MCF 10A (cell line): ENCODE data around the gene KDM6A. TPM values are rescaled to one million over a fixed set of nuclear protein-coding genes. Genes with fewer than 3 reads are reported as not detected.

Experiments used
- BruUV-seq: library from RNA; stranded (reverse); fragments of 400-500 nt; replicated peaks from 2 replicates; lab custom pipeline; 2021; lab: Mats Ljungman, UMichigan
- CTCF ChIA-PET: fragments of 300-600 bp; sonication (Branson Sonifier 250); formaldehyde crosslinking; extraction: SDS; loops from one replicate; lab custom pipeline; 2021; ENCODE audit warnings: antibody characterized with exemption, inconsistent platforms; lab: Yijun Ruan, JAX
- POLR2A ChIA-PET: fragments of 300-600, 350-650 bp; sonication (Branson Sonifier 250); formaldehyde crosslinking; extraction: SDS; loops from one replicate; lab custom pipeline; 2020; ENCODE audit warnings: antibody characterized with exemption, inconsistent platforms; lab: Yijun Ruan, JAX
- DNase-seq: peaks from one replicate; pipeline ENCODE4 v3.0.0-alpha.2; 2018; ENCODE audit not compliant: unreplicated experiment
- H3K27ac Mint-ChIP-seq: one replicate; pipeline ENCODE4 v1.8.0; 2022; ENCODE audit warnings: mild to moderate bottlenecking, low read depth, mixed read lengths; ENCODE audit not compliant: unreplicated experiment
- H3K27me3 Mint-ChIP-seq: one replicate; pipeline ENCODE4 v1.8.0; 2022; ENCODE audit warnings: mixed read lengths; ENCODE audit not compliant: insufficient read depth, unreplicated experiment
- H3K36me3 Mint-ChIP-seq: one replicate; pipeline ENCODE4 v1.8.0; 2022; ENCODE audit warnings: mild to moderate bottlenecking, moderate library complexity, mixed read lengths; ENCODE audit not compliant: insufficient read depth, unreplicated experiment
- H3K4me1 Mint-ChIP-seq: one replicate; pipeline ENCODE4 v1.8.0; 2022; ENCODE audit warnings: mixed read lengths; ENCODE audit not compliant: insufficient read depth, unreplicated experiment
- H3K4me3 Mint-ChIP-seq: one replicate; pipeline ENCODE4 v1.8.0; 2022; ENCODE audit warnings: mild to moderate bottlenecking, moderate library complexity, mixed read lengths; ENCODE audit not compliant: unreplicated experiment
- H3K9me3 Mint-ChIP-seq: one replicate; pipeline ENCODE4 v1.8.0; 2022; ENCODE audit warnings: mixed read lengths; ENCODE audit not compliant: unreplicated experiment
- intact Hi-C: fragments of 100-400 bp; cut with micrococcal nuclease; formaldehyde crosslinking; loops from 2 replicates; pipeline ENCODE4 v1.14.1; 2022
- total RNA-seq: library from RNA; stranded (reverse); gene quantifications from 2 replicates; pipeline ENCODE4 v1.2.3, GENCODE V29; 2022
- TF ChIP-seq, protein P1 (sequence below): fragments of 200-600 bp; IDR thresholded peaks from one replicate; pipeline ENCODE4 v1.8.0; 2022; ENCODE audit warnings: antibody characterized with exemption, mild to moderate bottlenecking; ENCODE audit not compliant: unreplicated experiment

Gene KDM6A
- total RNA-seq, 1 experiment from 2014 or later = 31.8 TPM

DNA sequence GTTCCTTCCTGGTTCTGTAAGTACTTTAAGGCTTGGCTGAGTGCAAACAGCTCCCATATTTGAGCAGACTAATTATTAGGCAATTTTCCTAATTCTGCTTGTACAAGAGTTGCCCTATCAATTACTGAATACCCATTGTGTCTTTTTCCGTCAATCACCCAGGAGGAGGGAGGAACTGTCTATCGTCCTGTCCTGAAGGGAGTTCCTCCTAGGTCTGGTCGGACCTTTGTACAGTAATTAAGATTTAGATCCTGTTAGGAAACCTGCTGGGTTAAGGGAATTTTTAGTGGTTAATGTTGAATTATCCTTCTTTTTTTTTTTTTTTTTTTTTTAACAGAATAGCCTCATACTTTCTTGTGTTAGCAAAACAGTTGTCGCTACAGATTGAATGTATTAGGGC is 130.1 kb downstream of the KDM6A start:
- H3K27me3 Mint-ChIP-seq = no peaks in the 10 kb centered on the region
- intact Hi-C loops = no loop called here
- peaks cover 12% of the 10 kb centered on the region for H3K36me3 Mint-ChIP-seq
- no peak overlapping the region for H3K27ac Mint-ChIP-seq
- no TSS peak for BruUV-seq
- H3K4me3 Mint-ChIP-seq = no peak overlapping the region
- TF ChIP-seq, protein P1, sequence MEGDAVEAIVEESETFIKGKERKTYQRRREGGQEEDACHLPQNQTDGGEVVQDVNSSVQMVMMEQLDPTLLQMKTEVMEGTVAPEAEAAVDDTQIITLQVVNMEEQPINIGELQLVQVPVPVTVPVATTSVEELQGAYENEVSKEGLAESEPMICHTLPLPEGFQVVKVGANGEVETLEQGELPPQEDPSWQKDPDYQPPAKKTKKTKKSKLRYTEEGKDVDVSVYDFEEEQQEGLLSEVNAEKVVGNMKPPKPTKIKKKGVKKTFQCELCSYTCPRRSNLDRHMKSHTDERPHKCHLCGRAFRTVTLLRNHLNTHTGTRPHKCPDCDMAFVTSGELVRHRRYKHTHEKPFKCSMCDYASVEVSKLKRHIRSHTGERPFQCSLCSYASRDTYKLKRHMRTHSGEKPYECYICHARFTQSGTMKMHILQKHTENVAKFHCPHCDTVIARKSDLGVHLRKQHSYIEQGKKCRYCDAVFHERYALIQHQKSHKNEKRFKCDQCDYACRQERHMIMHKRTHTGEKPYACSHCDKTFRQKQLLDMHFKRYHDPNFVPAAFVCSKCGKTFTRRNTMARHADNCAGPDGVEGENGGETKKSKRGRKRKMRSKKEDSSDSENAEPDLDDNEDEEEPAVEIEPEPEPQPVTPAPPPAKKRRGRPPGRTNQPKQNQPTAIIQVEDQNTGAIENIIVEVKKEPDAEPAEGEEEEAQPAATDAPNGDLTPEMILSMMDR = no peak
- no peaks in the 10 kb centered on the region for H3K9me3 Mint-ChIP-seq
- H3K4me1 Mint-ChIP-seq = peaks cover 33% of the 10 kb centered on the region
- DNase-seq = no peak
- CTCF ChIA-PET = no interaction called here
- POLR2A ChIA-PET = no interaction called here

DNA sequence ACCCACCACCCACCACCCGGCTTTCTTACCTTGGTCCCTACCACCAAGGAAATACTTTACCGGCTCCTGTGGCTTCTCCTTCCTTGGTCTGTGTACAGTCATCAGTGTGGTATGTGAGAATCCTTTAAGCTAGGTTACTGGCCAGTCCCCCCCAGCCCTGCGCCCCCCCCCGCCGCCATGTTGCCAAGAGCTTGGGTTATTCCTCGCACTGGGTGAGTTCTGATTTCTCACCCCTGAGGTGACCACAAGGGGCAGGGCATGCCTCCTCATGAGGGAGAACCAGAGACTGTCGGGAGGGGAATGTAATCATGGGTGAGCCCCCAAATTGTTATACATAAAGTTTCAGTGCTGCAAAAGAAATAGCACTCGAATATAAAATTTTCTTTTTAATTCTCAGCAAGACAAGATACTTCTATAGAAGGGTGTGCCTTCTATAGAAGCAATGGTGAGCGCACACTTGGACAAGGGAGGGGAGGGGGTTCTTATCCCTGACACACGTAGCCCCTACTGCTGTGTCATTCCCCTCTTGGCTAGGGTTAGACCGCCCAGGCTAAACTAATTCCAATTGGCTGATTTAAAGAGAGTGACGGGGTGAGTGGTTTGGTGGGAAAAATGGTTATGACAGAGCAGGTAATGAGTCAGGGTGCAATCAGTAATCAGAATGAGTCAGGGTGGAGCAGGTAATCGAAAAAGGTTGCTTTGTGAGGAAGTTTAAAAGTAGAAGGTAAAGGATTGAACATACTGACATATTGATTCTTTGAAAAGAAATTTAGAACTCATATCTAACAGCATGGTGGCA is 133.2 kb downstream of the KDM6A start:
- TF ChIP-seq, protein P1 = no peak
- H3K4me3 Mint-ChIP-seq = no peak overlapping the region
- ChIA-PET POLR2A (interaction anchor here (0.7 kb wide), 1 partner anchor 1220 kb away, joined by 3 read pairs; no protein-coding TSS in a partner anchor), CTCF (interaction anchor here (0.6 kb wide), 1 partner anchor 9 kb away, joined by 3 read pairs; no protein-coding TSS in a partner anchor)
- peak; percentile 66 for DNase-seq
- H3K4me1 Mint-ChIP-seq = peaks cover 29% of the 10 kb centered on the region
- no peaks in the 10 kb centered on the region for H3K9me3 Mint-ChIP-seq
- no peaks in the 10 kb centered on the region for H3K27me3 Mint-ChIP-seq
- no TSS peak for BruUV-seq
- H3K36me3 Mint-ChIP-seq = peaks cover 7% of the 10 kb centered on the region
- H3K27ac Mint-ChIP-seq = no peak overlapping the region
- intact Hi-C loops = no loop called here

DNA sequence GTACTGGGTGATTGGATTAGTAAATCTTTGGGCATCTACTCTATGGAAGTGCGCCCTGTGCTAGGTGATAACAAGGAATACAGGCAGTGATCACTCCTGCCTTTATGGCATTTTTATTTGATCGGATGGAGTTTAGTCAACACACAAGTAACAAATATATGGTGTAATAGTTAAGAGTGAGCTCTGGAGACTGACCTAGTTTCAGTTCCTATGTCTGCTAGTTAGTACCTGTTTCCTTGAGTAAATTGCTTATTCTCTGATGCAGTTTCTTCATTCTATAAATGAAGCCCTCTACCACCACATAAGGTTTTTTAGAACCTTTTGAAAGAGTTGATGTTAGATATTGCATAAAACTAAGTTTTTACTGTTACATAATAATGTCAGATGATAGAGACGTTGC is 134.6 kb downstream of the KDM6A start:
- no peak for DNase-seq
- Mint-ChIP-seq H3K4me1 (peaks cover 23% of the 10 kb centered on the region), H3K9me3 (no peaks in the 10 kb centered on the region), H3K27me3 (no peaks in the 10 kb centered on the region), H3K36me3 (peaks cover 14% of the 10 kb centered on the region), H3K4me3 (no peak overlapping the region), H3K27ac (no peak overlapping the region)
- CTCF ChIA-PET = no interaction called here
- BruUV-seq = no TSS peak
- POLR2A ChIA-PET = interaction anchor here (0.7 kb wide), 1 partner anchor 41 kb away, joined by 3 read pairs; no protein-coding TSS in a partner anchor
- TF ChIP-seq, protein P1 = no peak
- intact Hi-C loops = no loop called here

DNA sequence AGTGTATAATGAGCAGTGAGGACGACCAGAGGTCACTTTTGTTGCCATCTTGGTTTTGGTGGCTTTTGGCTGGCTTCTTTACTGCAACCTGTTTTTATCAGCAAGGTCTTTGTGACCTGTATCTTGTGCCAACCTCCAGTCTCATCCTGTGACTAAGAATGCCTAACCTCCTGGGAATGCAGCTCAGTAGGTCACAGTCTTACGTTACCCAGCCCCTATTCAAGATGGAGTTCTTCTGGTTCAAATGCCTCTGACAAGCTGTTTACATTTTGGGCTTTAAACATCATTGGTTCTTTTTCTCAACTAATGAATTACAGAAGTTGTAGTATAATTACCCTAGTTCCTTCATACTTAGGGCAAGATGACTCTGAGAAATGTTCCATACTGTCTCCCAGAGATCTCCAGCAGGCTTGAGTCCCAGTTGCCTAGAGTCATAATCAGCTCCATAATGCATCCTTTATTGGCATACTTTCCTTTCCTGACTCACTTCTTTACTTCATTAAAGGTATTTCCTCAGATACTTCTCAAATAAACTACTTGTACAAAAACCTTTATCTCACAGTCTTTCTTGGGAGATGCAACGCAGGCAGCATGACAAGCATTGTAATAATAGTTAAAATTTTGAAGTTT is 136.5 kb downstream of the KDM6A start:
- Mint-ChIP-seq H3K4me3 (no peak overlapping the region), H3K27me3 (no peaks in the 10 kb centered on the region), H3K27ac (no peak overlapping the region), H3K36me3 (peaks cover 19% of the 10 kb centered on the region), H3K9me3 (no peaks in the 10 kb centered on the region), H3K4me1 (peaks cover 25% of the 10 kb centered on the region)
- TF ChIP-seq, protein P1 = no peak
- peak; percentile 11 for DNase-seq
- ChIA-PET CTCF (interaction anchor here (1.2 kb wide), 1 partner anchor 9 kb away, joined by 6 read pairs; no protein-coding TSS in a partner anchor), POLR2A (interaction anchor here (0.7 to 1.7 kb wide), 2 partner anchors 35 to 184 kb away, joined by 3 read pairs; no protein-coding TSS in a partner anchor)
- intact Hi-C loops = no loop called here
- BruUV-seq = no TSS peak
